DOHH2 (cell line): ENCODE data around the gene NUMB.

Experiments
- EZH2phosphoT487 ChIP-seq: fragments of 200-600 bp; sonication (generic); IDR thresholded peaks from 2 replicates; pipeline ENCODE4 v1.6.1; 2017; ENCODE audit warnings: borderline replicate concordance, mild to moderate bottlenecking, antibody characterized with exemption, low read length, moderate library complexity, mixed read lengths
- TF ChIP-seq, protein P1 (sequence below): fragments of 200-600 bp; sonication (generic); IDR thresholded peaks from one replicate; pipeline ENCODE4 v1.5.1; 2014; ENCODE audit warnings: antibody characterized with exemption, mild to moderate bottlenecking, low read depth, low read length; ENCODE audit not compliant: poor library complexity, severe bottlenecking

DNA sequence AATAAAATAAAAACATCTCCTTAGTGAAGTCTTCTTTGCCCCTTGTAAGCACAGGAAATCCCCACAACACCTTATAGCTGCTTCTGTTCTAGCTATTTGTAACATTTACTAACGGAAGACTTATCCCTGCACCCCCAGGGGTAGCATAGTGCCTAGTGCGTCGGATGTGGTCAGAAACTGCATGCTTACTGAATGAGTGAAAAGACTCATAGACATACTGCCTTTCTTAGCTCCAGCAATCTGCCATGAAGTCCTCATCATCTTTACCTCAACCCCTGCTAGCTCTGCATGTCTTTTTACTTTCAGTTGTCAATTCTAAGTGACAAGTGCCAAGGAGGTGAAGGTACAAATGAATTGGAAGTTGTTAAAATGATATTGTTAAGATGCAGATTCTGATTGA is 45.3 kb upstream of the NUMB start:
- TF ChIP-seq, protein P1, sequence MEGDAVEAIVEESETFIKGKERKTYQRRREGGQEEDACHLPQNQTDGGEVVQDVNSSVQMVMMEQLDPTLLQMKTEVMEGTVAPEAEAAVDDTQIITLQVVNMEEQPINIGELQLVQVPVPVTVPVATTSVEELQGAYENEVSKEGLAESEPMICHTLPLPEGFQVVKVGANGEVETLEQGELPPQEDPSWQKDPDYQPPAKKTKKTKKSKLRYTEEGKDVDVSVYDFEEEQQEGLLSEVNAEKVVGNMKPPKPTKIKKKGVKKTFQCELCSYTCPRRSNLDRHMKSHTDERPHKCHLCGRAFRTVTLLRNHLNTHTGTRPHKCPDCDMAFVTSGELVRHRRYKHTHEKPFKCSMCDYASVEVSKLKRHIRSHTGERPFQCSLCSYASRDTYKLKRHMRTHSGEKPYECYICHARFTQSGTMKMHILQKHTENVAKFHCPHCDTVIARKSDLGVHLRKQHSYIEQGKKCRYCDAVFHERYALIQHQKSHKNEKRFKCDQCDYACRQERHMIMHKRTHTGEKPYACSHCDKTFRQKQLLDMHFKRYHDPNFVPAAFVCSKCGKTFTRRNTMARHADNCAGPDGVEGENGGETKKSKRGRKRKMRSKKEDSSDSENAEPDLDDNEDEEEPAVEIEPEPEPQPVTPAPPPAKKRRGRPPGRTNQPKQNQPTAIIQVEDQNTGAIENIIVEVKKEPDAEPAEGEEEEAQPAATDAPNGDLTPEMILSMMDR, result no peak
- TF ChIP-seq EZH2phosphoT487, result no peak
